Measurements from ENCODE around the gene TBC1D22B. TPM values are rescaled to one million over a fixed set of nuclear protein-coding genes. Genes with fewer than 3 reads are reported as not detected.
A peak's percentile ranks its signal among the peaks of the same experiment; 100 is the strongest.

The TBC1D22B gene
- total and polyA plus RNA-seq, 2 of the 13 experiments (the other 11 are each of a cell fraction or from before 2014, with no cell fraction given): 9.7 to 12.9 TPM

DNA sequence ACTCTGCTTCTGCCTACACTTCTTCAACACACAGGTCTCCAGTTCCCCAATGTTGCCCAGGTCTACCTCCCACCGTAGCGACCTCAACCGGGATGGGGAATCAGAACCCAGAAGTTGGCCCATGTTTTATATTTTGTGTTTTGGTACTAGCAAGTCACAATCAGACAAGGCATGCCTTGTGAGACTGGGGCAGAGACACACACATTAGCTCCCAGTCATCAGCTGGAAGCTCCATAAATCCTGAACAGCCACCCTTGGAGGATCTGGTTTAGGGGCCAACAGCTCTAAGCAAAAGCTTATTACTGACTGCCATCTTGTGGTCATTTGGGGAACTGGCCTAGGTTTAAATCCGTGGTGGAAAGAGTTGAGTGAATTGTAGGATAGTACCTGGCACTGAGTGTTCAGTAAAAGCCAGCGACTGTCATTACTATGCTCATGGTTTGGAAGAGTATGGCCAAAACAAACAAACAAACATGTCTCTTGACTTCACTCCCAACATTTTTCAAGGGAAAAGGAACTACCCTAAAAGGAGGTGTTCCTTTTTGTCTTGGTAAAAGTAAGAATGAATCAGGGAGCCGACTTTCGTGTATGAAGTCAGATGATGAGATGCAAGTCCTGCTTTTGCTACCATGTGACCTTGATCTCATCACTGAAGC, 47.1 kb upstream of the TBC1D22B start (continued):
- TF ChIP-seq, protein P1, sequence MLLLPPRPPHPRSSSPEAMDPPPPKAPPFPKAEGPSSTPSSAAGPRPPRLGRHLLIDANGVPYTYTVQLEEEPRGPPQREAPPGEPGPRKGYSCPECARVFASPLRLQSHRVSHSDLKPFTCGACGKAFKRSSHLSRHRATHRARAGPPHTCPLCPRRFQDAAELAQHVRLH (CRISPR knock-in tag; IDR thresholded peaks at IDR 0.05; ENCODE audit: borderline replicate concordance, low read depth): peak; percentile 41; the same call in 1 of the 2 replicates
- TF ChIP-seq MIER3 (CRISPR knock-in tag; IDR thresholded peaks at IDR 0.05; ENCODE audit: borderline replicate concordance) (0 out of 2 replicates have a peak, but pooled peaks have one; percentile 37), ZNF460 (CRISPR knock-in tag; IDR thresholded peaks at IDR 0.05; ENCODE audit: borderline replicate concordance) (no peak), IKZF4 (CRISPR knock-in tag; IDR thresholded peaks at IDR 0.05; ENCODE audit: borderline replicate concordance, low read depth, not compliant biosample characterization) (no peak), ZMYM4 (CRISPR knock-in tag; IDR thresholded peaks at IDR 0.05) (no peak), KDM2A (CRISPR knock-in tag; IDR thresholded peaks at IDR 0.05; ENCODE audit: borderline replicate concordance, low read depth) (no peak), GATAD1 (CRISPR knock-in tag; IDR thresholded peaks at IDR 0.05) (0 out of 2 replicates have a peak, but pooled peaks have one; percentile 11), SMC3 (IDR thresholded peaks at IDR 0.05; ENCODE audit: low read length) (peak; percentile 99)
- TF ChIP-seq, protein P2, sequence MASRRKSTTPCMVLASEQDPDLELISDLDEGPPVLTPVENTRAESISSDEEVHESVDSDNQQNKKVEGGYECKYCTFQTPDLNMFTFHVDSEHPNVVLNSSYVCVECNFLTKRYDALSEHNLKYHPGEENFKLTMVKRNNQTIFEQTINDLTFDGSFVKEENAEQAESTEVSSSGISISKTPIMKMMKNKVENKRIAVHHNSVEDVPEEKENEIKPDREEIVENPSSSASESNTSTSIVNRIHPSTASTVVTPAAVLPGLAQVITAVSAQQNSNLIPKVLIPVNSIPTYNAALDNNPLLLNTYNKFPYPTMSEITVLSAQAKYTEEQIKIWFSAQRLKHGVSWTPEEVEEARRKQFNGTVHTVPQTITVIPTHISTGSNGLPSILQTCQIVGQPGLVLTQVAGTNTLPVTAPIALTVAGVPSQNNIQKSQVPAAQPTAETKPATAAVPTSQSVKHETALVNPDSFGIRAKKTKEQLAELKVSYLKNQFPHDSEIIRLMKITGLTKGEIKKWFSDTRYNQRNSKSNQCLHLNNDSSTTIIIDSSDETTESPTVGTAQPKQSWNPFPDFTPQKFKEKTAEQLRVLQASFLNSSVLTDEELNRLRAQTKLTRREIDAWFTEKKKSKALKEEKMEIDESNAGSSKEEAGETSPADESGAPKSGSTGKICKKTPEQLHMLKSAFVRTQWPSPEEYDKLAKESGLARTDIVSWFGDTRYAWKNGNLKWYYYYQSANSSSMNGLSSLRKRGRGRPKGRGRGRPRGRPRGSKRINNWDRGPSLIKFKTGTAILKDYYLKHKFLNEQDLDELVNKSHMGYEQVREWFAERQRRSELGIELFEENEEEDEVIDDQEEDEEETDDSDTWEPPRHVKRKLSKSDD (CRISPR knock-in tag; IDR thresholded peaks at IDR 0.05; ENCODE audit: low read depth): no peak
- TF ChIP-seq, protein P3, sequence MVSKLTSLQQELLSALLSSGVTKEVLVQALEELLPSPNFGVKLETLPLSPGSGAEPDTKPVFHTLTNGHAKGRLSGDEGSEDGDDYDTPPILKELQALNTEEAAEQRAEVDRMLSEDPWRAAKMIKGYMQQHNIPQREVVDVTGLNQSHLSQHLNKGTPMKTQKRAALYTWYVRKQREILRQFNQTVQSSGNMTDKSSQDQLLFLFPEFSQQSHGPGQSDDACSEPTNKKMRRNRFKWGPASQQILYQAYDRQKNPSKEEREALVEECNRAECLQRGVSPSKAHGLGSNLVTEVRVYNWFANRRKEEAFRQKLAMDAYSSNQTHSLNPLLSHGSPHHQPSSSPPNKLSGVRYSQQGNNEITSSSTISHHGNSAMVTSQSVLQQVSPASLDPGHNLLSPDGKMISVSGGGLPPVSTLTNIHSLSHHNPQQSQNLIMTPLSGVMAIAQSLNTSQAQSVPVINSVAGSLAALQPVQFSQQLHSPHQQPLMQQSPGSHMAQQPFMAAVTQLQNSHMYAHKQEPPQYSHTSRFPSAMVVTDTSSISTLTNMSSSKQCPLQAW (CRISPR knock-in tag; IDR thresholded peaks at IDR 0.05): 0 out of 2 replicates have a peak, but pooled peaks have one; percentile 30

Data from HepG2 (cell line).